T-cell (primary cell): ENCODE measurements around the gene RIPK3. TPM values are rescaled to one million over a fixed set of nuclear protein-coding genes. Genes with fewer than 3 reads are reported as not detected.
"Not testable (repeated sequence)": the region's sequence is repeated elsewhere in the genome, so short reads cannot be mapped to it uniquely, and the experiment has no call there.

Experiments
- ATAC-seq, 4 experiments: fragments of 200-7000 bp in 3 of 4; fragments of 150-1000 bp in 1 of 4; cut with Tn5 transposase; replicated peaks in 1 of 4; 1 replicate in 3 of 4; 2 replicates in 1 of 4; pipeline ENCODE4 v1.10.0; 2021; ENCODE audit warnings: moderate library complexity in 3 of 4, mild to moderate bottlenecking in 2 of 4, moderate number of reproducible peaks in 1 of 4
- CTCF ChIA-PET, 2 donors: fragments of 300-600 bp; sonication (Branson Sonifier 250); formaldehyde crosslinking; loops; one replicate each; lab custom pipeline; 2022; ENCODE audit warnings: antibody characterized with exemption in 2 of 2; lab: Charles Lee
- POLR2A ChIA-PET, 2 donors: fragments of 300-600 bp; sonication (Branson Sonifier 250); formaldehyde crosslinking; loops; one replicate each; lab custom pipeline; 2022; ENCODE audit warnings: antibody characterized with exemption in 2 of 2; lab: Charles Lee
- DNase-seq, 35 experiments: peaks; one replicate each; pipeline versions ENCODE4 v3.0.0 to v3.0.0-alpha.2; 2013 to 2023
- H3K27ac ChIP-seq: one replicate; pipeline ENCODE4 v1.5.1; 2013; ENCODE audit warnings: low read length
- H3K27me3 ChIP-seq, 2 experiments: replicated peaks in 1 of 2; 1 replicate in 1 of 2; 2 replicates in 1 of 2; pipeline versions ENCODE4 v1.6.1 to v1.7.0; 2013; ENCODE audit warnings: low read length in 1 of 2, mixed read lengths in 1 of 2; ENCODE audit not compliant: control insufficient read depth in 2 of 2, insufficient read depth in 2 of 2; ENCODE audit errors: extremely low read depth in 1 of 2
- H3K36me3 ChIP-seq, 2 donors: 1 replicate in 1 of 2; 2 replicates in 1 of 2; pipeline versions ENCODE4 v1.6.1 to v1.7.0; 2013; ENCODE audit warnings: low read length in 1 of 2; ENCODE audit not compliant: control insufficient read depth in 2 of 2, insufficient read depth in 1 of 2; ENCODE audit errors: extremely low read depth in 1 of 2
- H3K4me1 ChIP-seq, 2 experiments: 1 replicate in 1 of 2; 2 replicates in 1 of 2; pipeline versions ENCODE4 v1.6.1 to v1.7.0; 2013; ENCODE audit warnings: low read length in 2 of 2, mixed read lengths in 1 of 2; ENCODE audit not compliant: insufficient read depth in 2 of 2, control insufficient read depth in 1 of 2; ENCODE audit errors: extremely low read depth in 1 of 2
- H3K4me3 ChIP-seq, 2 donors: 1 replicate in 1 of 2; 2 replicates in 1 of 2; pipeline versions ENCODE4 v1.5.1 to v1.7.0; 2013; ENCODE audit warnings: mild to moderate bottlenecking in 2 of 2, low read length in 1 of 2, moderate library complexity in 1 of 2; ENCODE audit not compliant: control insufficient read depth in 1 of 2; ENCODE audit errors: extremely low read depth in 1 of 2
- H3K9me3 ChIP-seq: 2 replicates; pipeline ENCODE4 v1.7.0; 2013
- H3K27ac Mint-ChIP-seq, 2 donors: one replicate each; pipeline ENCODE4 v1.8.0; 2020 to 2021; ENCODE audit warnings: mild to moderate bottlenecking in 2 of 2, mixed read lengths in 2 of 2
- H3K27me3 Mint-ChIP-seq, 2 donors: one replicate each; pipeline ENCODE4 v1.8.0; 2021 to 2022; ENCODE audit warnings: mixed read lengths in 2 of 2
- H3K36me3 Mint-ChIP-seq: one replicate; pipeline ENCODE4 v1.8.0; 2021; ENCODE audit warnings: mixed read lengths
- H3K4me1 Mint-ChIP-seq, 3 donors: one replicate each; pipeline ENCODE4 v1.8.0; 2020 to 2022; ENCODE audit warnings: mixed read lengths in 3 of 3, mild to moderate bottlenecking in 1 of 3
- H3K4me3 Mint-ChIP-seq, 3 donors: one replicate each; pipeline ENCODE4 v1.8.0; 2020 to 2022; ENCODE audit warnings: mild to moderate bottlenecking in 3 of 3, mixed read lengths in 3 of 3, moderate library complexity in 3 of 3
- H3K9me3 Mint-ChIP-seq, 3 donors: one replicate each; pipeline ENCODE4 v1.8.0; 2020 to 2022; ENCODE audit warnings: mixed read lengths in 3 of 3
- WGBS: methylation state at CpG from one replicate; pipeline ENCODE4 v1.1.5; 2013; ENCODE audit warnings: missing lambda C conversion rate; ENCODE audit not compliant: insufficient coverage; 5-methylcytosine and 5-hydroxymethylcytosine counted together
- total RNA-seq, 35 experiments: library from RNA in 6 of 35; stranded (reverse) in 6 of 35; fragments of 120-200 nt in 1 of 35; gene quantifications; one replicate each; pipeline versions ENCODE4 v1.2.1 to v1.2.4 and lab custom pipeline; 2013 to 2026

The RIPK3 gene
- total RNA-seq, 5 donors from 2014 or later (not counting 1 experiment from before 2014, with no cell fraction given) = 26.2 to 68.3 (median 59.2) TPM

- Mint-ChIP-seq H3K9me3 (peaks cover 0 to 2% (median 0%) of the 10 kb centered on the region in 3 donors), H3K4me1 (peaks cover 17 to 21% (median 20%) of the 10 kb centered on the region in 3 donors), H3K27me3 (peaks cover 40 to 42% of the 10 kb centered on the region in 2 donors), H3K36me3 (peaks cover 6% of the 10 kb centered on the region), H3K4me3 (no peak overlapping the region), H3K27ac (no peak overlapping the region)
- ChIA-PET CTCF (interaction anchor here in 1 of 2 donors (1.3 to 1.4 kb wide), 2 partner anchors 63 to 69 kb away, joined by 3 to 8 read pairs; no protein-coding TSS in a partner anchor), POLR2A (no interaction called here)
- 17% methylated on average over 1 of the region's 2 CpGs for WGBS
- no peak overlapping the region for H3K27ac ChIP-seq
- no peak for ATAC-seq
- H3K36me3 ChIP-seq = no peaks in the 10 kb centered on the region
- peaks cover 2 to 20% of the 10 kb centered on the region in 2 experiments for H3K4me1 ChIP-seq
- peaks cover 0 to 35% of the 10 kb centered on the region in 2 experiments for H3K27me3 ChIP-seq
- DNase-seq = no peak
- no peak overlapping the region for H3K4me3 ChIP-seq
- no peaks in the 10 kb centered on the region for H3K9me3 ChIP-seq
Measured at GRCh38 chr14:24362241-24362960, 22.6 kb upstream of the RIPK3 start.

GRCh38 chr14:24361326-24361725 is 21.5 kb upstream of the RIPK3 start:
- Mint-ChIP-seq H3K36me3 (peaks cover 6% of the 10 kb centered on the region), H3K9me3 (peaks cover 0 to 2% (median 0%) of the 10 kb centered on the region in 3 donors), H3K27me3 (peaks cover 34 to 37% of the 10 kb centered on the region in 2 donors), H3K27ac (no peak overlapping the region), H3K4me1 (peaks cover 10 to 13% (median 12%) of the 10 kb centered on the region in 3 donors), H3K4me3 (no peak overlapping the region)
- H3K9me3 ChIP-seq = no peaks in the 10 kb centered on the region
- H3K4me1 ChIP-seq = peaks cover 2 to 9% of the 10 kb centered on the region in 2 experiments
- POLR2A ChIA-PET = no interaction called here
- peaks cover 0 to 27% of the 10 kb centered on the region in 2 experiments for H3K27me3 ChIP-seq
- H3K36me3 ChIP-seq = no peaks in the 10 kb centered on the region
- no peak for DNase-seq
- H3K4me3 ChIP-seq = no peak overlapping the region
- ATAC-seq = no peak
- no peak overlapping the region for H3K27ac ChIP-seq
- WGBS = no CpG with 5 or more reads among the region's 2 CpGs
- CTCF ChIA-PET = interaction anchor here (0.7 to 1.4 kb wide), 2 partner anchors 28 to 70 kb away, joined by 3 to 8 read pairs; no protein-coding TSS in a partner anchor

DNA sequence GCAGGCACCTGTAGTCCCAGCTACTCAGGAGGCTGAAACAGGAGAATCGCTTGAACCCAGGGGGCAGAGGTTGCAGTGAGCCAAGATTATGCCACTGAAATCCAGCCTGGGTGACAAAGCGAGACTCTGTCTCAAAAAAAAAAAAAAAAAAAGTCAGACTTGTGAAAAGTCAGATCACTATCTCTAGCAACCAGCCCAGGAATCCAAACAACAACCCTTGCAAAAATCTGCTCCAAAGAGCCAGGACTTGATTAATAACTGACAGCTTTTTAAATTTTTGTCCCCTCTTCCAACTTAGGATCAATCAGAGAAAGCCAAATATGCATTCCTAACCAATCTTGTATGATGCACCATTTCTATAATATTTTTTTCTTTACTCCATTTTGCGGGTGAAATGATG is 20.5 kb upstream of the RIPK3 start:
- ChIA-PET CTCF (no interaction called here), POLR2A (no interaction called here)
- DNase-seq (no peak), ATAC-seq (no peak)
- H3K4me3 Mint-ChIP-seq = no peak overlapping the region
- peaks cover 0 to 3% (median 2%) of the 10 kb centered on the region in 3 donors for H3K4me1 Mint-ChIP-seq
- H3K27me3 Mint-ChIP-seq = peaks cover 26 to 28% of the 10 kb centered on the region in 2 donors
- H3K9me3 Mint-ChIP-seq = peaks cover 0 to 2% (median 0%) of the 10 kb centered on the region in 3 donors
- Histone ChIP-seq H3K27ac (no peak overlapping the region), H3K4me3 (no peak overlapping the region), H3K36me3 (no peaks in the 10 kb centered on the region), H3K27me3 (peaks cover 0 to 19% of the 10 kb centered on the region in 2 experiments), H3K4me1 (no peaks in the 10 kb centered on the region), H3K9me3 (no peaks in the 10 kb centered on the region)
- H3K36me3 Mint-ChIP-seq = peaks cover 6% of the 10 kb centered on the region
- no peak overlapping the region for H3K27ac Mint-ChIP-seq
- 92% methylated on average over 2 of the region's 3 CpGs for WGBS

- Mint-ChIP-seq H3K27me3 (peaks cover 34 to 35% of the 10 kb centered on the region in 2 donors), H3K27ac (no peak overlapping the region), H3K4me1 (peaks cover 0 to 9% (median 0%) of the 10 kb centered on the region in 3 donors), H3K4me3 (no peak overlapping the region), H3K9me3 (peaks cover 0 to 2% (median 0%) of the 10 kb centered on the region in 3 donors), H3K36me3 (peaks cover 6% of the 10 kb centered on the region)
- Histone ChIP-seq H3K9me3 (no peaks in the 10 kb centered on the region), H3K4me3 (no peak overlapping the region), H3K4me1 (no peaks in the 10 kb centered on the region), H3K27me3 (peaks cover 0 to 10% of the 10 kb centered on the region in 2 experiments), H3K36me3 (no peaks in the 10 kb centered on the region), H3K27ac (no peak overlapping the region)
- WGBS = 92% methylated on average over 2 of the region's 4 CpGs
- ChIA-PET CTCF (no interaction called here), POLR2A (no interaction called here)
- DNase-seq (no peak), ATAC-seq (no peak)
Measured at GRCh38 chr14:24356208-24356607, 16.4 kb upstream of the RIPK3 start.

DNA sequence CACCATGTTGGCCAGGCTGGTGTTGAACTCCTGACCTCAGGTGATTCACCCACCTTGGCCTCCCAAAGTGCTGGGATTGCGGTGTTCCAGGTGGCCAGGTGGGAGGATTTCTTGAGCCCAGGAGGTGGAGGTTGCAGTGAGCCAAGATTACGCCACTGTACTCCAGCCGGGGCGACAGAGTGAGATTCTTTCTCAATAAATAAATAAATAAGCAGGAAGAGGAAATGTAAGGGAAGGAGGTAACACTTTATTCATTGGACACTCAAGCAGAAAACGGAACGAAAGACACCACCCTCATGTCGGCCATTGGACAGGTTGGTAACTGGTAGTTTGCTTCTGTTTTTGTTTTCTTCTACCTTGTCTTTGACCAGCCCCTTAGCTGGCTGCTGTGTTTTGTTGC is 15.2 kb upstream of the RIPK3 start:
- H3K4me1 Mint-ChIP-seq = peaks cover 0 to 9% (median 0%) of the 10 kb centered on the region in 3 donors

DNA sequence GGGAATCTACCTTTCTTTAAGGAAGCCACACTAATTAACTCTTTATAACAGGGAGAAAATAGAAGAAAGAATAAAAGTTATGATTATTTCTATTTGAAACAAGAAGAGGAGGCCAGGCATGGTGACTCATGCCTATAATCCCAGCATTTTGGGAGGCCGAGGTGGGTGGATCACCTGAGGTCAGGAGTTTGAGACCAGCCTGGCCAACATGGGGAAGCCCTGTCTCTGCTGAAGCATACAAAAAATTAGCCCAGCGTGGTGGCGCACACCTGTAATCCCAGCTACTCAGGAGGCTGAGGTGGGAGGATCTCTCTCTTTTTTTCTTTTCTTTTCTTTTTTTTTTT is 14.7 kb upstream of the RIPK3 start:
- 50% methylated on average over 1 of the region's 3 CpGs for WGBS
- H3K9me3 Mint-ChIP-seq, H3K4me3 ChIP-seq, H3K4me1 ChIP-seq, H3K9me3 ChIP-seq, H3K27ac ChIP-seq, H3K4me1 Mint-ChIP-seq, H3K36me3 ChIP-seq, ATAC-seq, DNase-seq, H3K4me3 Mint-ChIP-seq, H3K36me3 Mint-ChIP-seq, H3K27ac Mint-ChIP-seq: not testable (repeated sequence)
- peaks cover 41 to 46% of the 10 kb centered on the region in 2 donors for H3K27me3 Mint-ChIP-seq
- ChIA-PET CTCF (interaction anchor here in 1 of 2 donors (0.6 kb wide), 1 partner anchor 252 kb away, joined by 4 read pairs; no protein-coding TSS in a partner anchor), POLR2A (interaction anchor here in 1 of 2 donors (0.6 kb wide), 1 partner anchor 69 kb away, joined by 6 read pairs; no protein-coding TSS in a partner anchor)
- H3K27me3 ChIP-seq = peaks cover 0 to 24% of the 10 kb centered on the region in 2 experiments

More for the DNA sequence above, 15.2 kb upstream of the RIPK3 start:
- Mint-ChIP-seq H3K9me3 (peaks cover 0 to 2% (median 0%) of the 10 kb centered on the region in 3 donors), H3K4me3 (no peak overlapping the region), H3K27ac (no peak overlapping the region), H3K27me3 (peaks cover 41% of the 10 kb centered on the region in 2 donors), H3K36me3 (no peaks in the 10 kb centered on the region)
- ATAC-seq (no peak), DNase-seq (no peak)
- ChIA-PET POLR2A (interaction anchor here in 1 of 2 donors (0.6 kb wide), 1 partner anchor 68 kb away, joined by 6 read pairs; no protein-coding TSS in a partner anchor), CTCF (no interaction called here)
- H3K27ac ChIP-seq = no peak overlapping the region
- no peaks in the 10 kb centered on the region for H3K9me3 ChIP-seq
- H3K36me3 ChIP-seq = no peaks in the 10 kb centered on the region
- H3K4me3 ChIP-seq = no peak overlapping the region
- 100% methylated on average over 1 of the region's 7 CpGs for WGBS
- H3K4me1 ChIP-seq = no peaks in the 10 kb centered on the region
- H3K27me3 ChIP-seq = peaks cover 0 to 19% of the 10 kb centered on the region in 2 experiments
